Endothelial cell (in vitro differentiated cells): ENCODE measurements around the gene ZNF512B. TPM values are rescaled to one million over a fixed set of nuclear protein-coding genes. Genes with fewer than 3 reads are reported as not detected.
A peak's percentile ranks its signal among the peaks of the same experiment; 100 is the strongest.
"Not testable (repeated sequence)": the region's sequence is repeated elsewhere in the genome, so short reads cannot be mapped to it uniquely, and the experiment has no call there.

Experiments used
- DNase-seq: peaks from one replicate; pipeline ENCODE4 v3.0.0; 2021; ENCODE audit warnings: low spot score
- H3K27ac Mint-ChIP-seq: one replicate; pipeline ENCODE4 v1.8.0; 2021; ENCODE audit warnings: mixed read lengths, inconsistent platforms; ENCODE audit not compliant: unreplicated experiment
- H3K27me3 Mint-ChIP-seq: one replicate; pipeline ENCODE4 v1.8.0; 2021; ENCODE audit warnings: mild to moderate bottlenecking, moderate library complexity, mixed read lengths, inconsistent platforms; ENCODE audit not compliant: unreplicated experiment
- H3K36me3 Mint-ChIP-seq: one replicate; pipeline ENCODE4 v1.8.0; 2021; ENCODE audit warnings: mild to moderate bottlenecking, low read depth, mixed read lengths, inconsistent platforms; ENCODE audit not compliant: unreplicated experiment
- H3K4me1 Mint-ChIP-seq: one replicate; pipeline ENCODE4 v1.8.0; 2021; ENCODE audit warnings: mild to moderate bottlenecking, mixed read lengths, inconsistent platforms; ENCODE audit not compliant: unreplicated experiment
- H3K4me3 Mint-ChIP-seq: one replicate; pipeline ENCODE4 v1.8.0; 2021; ENCODE audit warnings: mild to moderate bottlenecking, mixed read lengths, inconsistent platforms; ENCODE audit not compliant: unreplicated experiment
- H3K9me3 Mint-ChIP-seq: one replicate; pipeline ENCODE4 v1.8.0; 2021; ENCODE audit warnings: mixed read lengths, inconsistent platforms; ENCODE audit not compliant: unreplicated experiment
- total RNA-seq: library from RNA; stranded (reverse); fragmentation: NEBNext Ultra II Directional; extraction: Animal tissue kit (Norgen Biotek cat#: 25700); gene quantifications from one replicate; pipeline ENCODE4 v1.2.1, GENCODE V29; 2021; ENCODE audit not compliant: unreplicated experiment
- TF ChIP-seq, protein P1 (sequence below): fragments of 200-600 bp; sonication (generic); IDR thresholded peaks from one replicate; pipeline ENCODE4 v1.5.0; 2021; ENCODE audit warnings: antibody characterized with exemption; ENCODE audit not compliant: unreplicated experiment

Gene ZNF512B
- total RNA-seq, 1 donor from 2014 or later: 40.8 TPM

DNA sequence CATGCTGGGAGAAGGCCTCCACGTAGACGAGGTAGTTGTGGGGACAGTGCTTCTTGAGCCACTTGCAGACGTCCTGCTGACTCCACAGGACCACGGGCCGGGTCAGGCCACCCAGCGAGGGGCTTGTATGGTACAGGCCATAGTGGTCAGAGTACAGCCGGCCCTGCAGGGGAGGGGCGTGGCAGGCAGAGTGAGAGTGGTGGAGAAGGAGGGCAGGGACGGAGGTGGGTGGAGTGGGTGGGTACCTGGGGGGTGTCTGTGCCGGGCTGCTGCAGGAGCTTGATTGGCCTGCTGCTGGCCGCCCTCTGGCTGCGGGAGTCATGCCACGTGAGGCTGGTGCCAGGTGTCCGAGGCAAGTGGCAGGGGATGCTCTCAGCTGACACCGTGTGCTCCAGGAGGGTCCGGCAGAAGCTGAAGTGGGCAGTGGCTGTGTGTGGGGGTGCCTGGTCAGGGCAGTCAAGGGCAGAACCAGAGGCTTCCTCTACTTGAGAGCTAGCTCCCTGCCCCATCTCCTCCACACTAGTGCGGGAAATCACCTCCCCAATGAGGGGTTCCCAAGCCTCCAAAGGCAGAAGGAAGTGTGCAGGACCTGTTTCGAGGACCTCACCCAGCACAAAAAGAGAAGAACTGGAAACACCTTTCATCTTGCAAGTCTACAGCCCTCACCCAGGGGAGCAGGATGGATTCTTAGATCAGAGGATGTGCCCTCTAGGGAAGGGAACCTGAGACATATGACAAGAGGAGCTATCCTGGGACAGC is 7.4 kb upstream of the ZNF512B start:
- Mint-ChIP-seq H3K4me3 (peak overlapping the region; percentile 43), H3K36me3 (peaks cover 15% of the 10 kb centered on the region), H3K4me1 (peaks cover 32% of the 10 kb centered on the region), H3K27me3 (peaks cover 13% of the 10 kb centered on the region), H3K9me3 (no peaks in the 10 kb centered on the region), H3K27ac (no peak overlapping the region)
- no peak for DNase-seq
- TF ChIP-seq, protein P1, sequence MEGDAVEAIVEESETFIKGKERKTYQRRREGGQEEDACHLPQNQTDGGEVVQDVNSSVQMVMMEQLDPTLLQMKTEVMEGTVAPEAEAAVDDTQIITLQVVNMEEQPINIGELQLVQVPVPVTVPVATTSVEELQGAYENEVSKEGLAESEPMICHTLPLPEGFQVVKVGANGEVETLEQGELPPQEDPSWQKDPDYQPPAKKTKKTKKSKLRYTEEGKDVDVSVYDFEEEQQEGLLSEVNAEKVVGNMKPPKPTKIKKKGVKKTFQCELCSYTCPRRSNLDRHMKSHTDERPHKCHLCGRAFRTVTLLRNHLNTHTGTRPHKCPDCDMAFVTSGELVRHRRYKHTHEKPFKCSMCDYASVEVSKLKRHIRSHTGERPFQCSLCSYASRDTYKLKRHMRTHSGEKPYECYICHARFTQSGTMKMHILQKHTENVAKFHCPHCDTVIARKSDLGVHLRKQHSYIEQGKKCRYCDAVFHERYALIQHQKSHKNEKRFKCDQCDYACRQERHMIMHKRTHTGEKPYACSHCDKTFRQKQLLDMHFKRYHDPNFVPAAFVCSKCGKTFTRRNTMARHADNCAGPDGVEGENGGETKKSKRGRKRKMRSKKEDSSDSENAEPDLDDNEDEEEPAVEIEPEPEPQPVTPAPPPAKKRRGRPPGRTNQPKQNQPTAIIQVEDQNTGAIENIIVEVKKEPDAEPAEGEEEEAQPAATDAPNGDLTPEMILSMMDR: no peak

DNA sequence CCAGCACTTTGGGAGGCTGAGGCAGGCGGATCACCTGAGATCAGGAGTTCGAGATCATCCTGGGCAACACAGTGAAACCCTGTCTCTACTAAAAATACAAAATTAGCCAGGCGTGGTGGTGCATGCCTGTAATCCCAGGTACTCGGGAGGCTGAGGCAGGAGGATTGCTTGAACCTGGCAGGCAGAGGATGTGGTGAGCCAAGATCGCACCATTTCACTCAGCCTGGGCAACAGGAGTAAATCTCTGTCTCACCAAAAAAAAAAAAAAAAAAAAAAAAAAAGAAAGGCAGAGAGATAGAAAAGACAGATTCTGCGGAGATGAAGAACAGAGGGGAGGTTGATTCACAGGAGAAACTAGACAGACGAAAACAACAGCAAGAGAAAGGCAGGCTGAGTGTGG is 6.8 kb upstream of the ZNF512B start:
- peaks cover 15% of the 10 kb centered on the region for H3K36me3 Mint-ChIP-seq
- peaks cover 13% of the 10 kb centered on the region for H3K27me3 Mint-ChIP-seq
- not testable (repeated sequence) for DNase-seq, H3K27ac Mint-ChIP-seq, H3K9me3 Mint-ChIP-seq
- H3K4me3 Mint-ChIP-seq: peak overlapping the region; percentile 43
- H3K4me1 Mint-ChIP-seq: peaks cover 28% of the 10 kb centered on the region

DNA sequence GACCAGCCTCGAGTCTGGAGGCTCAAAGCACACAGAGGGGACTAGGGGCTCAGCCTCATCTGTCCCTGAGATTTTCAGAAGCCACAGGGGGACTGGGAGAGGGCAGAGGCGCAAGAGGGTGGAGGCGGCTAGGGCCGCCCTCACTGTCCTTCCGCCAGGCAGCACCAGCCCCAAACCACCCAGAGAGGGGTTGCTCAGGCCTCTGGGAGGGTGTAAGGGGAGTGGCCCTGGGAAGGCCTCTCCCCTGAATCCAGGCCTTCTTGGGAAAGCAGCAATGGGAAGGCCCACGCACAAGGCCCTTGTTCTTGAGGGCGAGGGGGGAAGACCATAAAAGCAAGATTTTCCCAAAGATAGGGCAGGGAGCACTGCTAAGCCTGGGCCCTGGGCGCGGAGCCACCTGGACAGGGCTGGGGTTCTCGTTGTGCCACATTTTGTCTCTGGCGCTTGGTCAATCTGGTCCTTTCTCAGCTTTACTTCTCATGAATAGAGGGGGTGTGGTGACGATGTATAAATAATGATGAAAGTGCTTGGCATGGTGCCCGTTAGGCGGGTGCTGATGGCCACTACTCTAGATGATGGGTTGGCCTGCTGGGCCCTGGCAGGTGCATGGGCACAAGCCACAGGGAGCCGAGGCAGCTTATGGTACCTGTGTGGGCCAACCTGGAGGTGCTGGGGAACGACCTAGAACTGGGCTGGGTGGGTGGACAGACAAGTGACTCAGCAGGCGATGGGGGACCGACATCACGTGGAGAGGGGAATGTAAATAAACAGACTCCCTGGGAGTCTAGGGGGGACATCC is 4.9 kb upstream of the ZNF512B start:
- DNase-seq: no peak
- peak overlapping the region; percentile 42 for H3K27ac Mint-ChIP-seq
- H3K4me3 Mint-ChIP-seq: peak overlapping the region; percentile 79

DNA sequence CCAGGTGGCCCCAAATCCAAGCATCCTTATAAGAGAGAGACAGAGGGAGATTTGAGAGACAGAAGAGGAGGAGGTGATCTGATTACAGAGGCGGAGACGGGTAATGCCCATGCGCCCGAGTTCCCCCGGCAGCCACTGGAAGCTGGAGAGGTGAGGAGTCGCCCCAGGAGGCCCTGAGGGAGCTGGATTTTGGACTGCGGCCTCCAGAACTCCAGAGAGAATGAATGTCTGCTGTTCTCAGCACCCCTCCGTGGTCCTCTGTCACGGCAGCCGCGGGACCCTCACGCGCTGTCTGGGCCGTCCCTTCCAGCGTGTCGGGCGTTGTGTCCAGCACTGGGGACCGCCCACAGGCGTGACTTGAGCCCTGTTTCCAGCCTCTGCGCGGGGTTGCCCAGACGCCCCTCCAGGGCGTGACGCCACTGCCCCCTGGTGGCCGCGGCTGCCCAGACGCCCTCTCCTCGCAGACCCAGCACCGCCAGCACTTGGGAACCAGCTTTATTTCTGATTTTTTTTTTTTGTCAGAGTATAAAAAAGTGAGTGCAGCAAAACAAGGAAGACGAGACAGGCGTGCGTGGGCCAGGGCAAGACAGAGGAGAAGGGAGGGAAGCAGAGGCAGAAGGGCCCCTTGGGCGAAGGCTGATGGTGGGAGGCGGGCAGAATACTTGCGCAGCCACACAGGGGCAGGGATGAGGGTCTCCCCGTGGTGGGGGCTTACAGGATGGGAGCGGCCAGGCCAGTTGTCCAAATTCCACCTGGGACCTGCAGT is 4.1 kb upstream of the ZNF512B start:
- Mint-ChIP-seq H3K9me3 (no peaks in the 10 kb centered on the region), H3K27ac (peak overlapping the region; percentile 2), H3K4me3 (peak overlapping the region; percentile 78)

More for the DNA sequence above, 4.9 kb upstream of the ZNF512B start:
- Mint-ChIP-seq H3K4me1 (peaks cover 15% of the 10 kb centered on the region), H3K27me3 (peaks cover 5% of the 10 kb centered on the region), H3K36me3 (peaks cover 10% of the 10 kb centered on the region), H3K9me3 (no peaks in the 10 kb centered on the region)
- TF ChIP-seq, protein P1: no peak

DNA sequence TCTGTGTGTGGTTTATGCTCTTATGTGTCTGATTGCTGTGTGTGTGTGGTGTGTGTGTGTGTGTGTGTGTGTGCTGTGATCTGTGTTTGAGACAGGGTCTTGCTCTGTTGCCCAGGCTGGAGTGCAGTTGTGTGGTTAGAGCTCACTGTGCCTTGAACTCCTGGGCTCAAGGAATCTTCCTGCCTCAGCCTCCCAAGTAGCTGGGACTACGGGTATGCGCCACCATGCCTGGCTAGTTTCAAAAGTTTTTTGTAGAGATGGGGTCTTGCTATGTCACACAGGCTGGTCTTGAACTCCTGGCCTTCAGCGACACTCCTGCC is 3.4 kb upstream of the ZNF512B start:
- H3K36me3 Mint-ChIP-seq: peaks cover 10% of the 10 kb centered on the region
- TF ChIP-seq, protein P1: no peak
- peaks cover 3% of the 10 kb centered on the region for H3K27me3 Mint-ChIP-seq
- H3K4me3 Mint-ChIP-seq: peak overlapping the region; percentile 78
- H3K9me3 Mint-ChIP-seq: no peaks in the 10 kb centered on the region
- peak overlapping the region; percentile 38 for H3K27ac Mint-ChIP-seq
- peaks cover 19% of the 10 kb centered on the region for H3K4me1 Mint-ChIP-seq
- no peak for DNase-seq

More for the DNA sequence above, 4.1 kb upstream of the ZNF512B start:
- DNase-seq: peak; percentile 97
- H3K27me3 Mint-ChIP-seq: peaks cover 3% of the 10 kb centered on the region
- H3K4me1 Mint-ChIP-seq: peaks cover 18% of the 10 kb centered on the region
- peaks cover 10% of the 10 kb centered on the region for H3K36me3 Mint-ChIP-seq
- TF ChIP-seq, protein P1: peak; percentile 95
